Measurements from ENCODE around the gene PDHB.

The PDHB gene

DNA sequence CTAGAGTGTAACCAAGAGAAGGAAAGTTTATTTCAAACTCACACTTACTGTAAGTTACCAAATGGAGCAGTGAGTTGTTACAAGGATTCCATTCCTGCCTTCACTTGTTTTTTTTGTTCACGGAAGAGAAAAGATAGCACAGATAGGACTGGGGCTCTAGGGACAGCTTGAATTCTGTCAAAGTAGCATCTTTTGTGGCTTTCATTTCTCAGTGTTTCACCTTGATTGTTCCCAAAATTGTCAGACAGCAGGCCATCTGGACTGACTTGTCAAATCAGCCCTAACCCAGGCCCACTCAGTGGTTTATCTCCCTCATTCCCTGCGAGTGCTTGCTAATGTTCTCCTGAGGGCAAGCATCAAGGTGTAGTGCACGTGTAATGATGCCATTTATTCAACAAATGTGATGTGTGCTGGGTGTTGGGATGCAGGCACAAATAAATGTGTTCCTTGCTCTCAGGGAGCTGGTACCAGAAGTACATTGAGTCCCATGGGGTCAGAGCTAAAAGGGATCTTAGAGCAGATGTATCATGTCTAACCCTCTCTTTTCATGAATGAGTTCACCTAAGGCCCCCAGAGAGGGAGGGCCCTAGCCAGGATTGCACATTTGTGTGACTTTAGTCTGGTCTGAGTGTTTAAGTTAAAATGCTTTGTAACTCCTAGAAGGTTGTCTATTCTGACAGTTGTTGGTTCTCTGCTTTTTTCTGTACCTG lies 49.1 kb downstream of the PDHB start:
- DNase-seq (ENCODE audit: extremely low read depth, low read depth), result no peak
- TF ChIP-seq, protein P1, sequence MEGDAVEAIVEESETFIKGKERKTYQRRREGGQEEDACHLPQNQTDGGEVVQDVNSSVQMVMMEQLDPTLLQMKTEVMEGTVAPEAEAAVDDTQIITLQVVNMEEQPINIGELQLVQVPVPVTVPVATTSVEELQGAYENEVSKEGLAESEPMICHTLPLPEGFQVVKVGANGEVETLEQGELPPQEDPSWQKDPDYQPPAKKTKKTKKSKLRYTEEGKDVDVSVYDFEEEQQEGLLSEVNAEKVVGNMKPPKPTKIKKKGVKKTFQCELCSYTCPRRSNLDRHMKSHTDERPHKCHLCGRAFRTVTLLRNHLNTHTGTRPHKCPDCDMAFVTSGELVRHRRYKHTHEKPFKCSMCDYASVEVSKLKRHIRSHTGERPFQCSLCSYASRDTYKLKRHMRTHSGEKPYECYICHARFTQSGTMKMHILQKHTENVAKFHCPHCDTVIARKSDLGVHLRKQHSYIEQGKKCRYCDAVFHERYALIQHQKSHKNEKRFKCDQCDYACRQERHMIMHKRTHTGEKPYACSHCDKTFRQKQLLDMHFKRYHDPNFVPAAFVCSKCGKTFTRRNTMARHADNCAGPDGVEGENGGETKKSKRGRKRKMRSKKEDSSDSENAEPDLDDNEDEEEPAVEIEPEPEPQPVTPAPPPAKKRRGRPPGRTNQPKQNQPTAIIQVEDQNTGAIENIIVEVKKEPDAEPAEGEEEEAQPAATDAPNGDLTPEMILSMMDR (IDR thresholded peaks at IDR 0.05; ENCODE audit: low read depth, low read length), result no peak

DNA sequence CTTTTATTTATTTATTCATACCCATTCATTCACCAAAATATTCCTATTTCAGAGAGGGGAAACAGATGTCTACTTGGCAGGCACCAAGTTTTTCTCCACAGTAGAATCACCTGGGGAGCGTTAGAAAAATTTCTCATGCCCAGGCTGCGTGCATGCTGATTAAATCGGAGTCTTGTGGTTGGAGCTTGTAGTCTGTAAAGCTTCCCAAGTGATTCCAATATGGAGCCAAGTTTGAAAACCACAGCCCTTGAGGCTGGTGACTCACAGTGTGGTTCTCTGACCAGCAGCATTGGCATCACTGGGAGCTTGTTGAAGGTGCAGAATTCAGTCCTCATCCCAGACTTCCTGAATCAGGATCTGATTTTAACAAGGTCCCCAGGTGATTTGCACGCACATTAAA lies 49.7 kb downstream of the PDHB start:
- DNase-seq (ENCODE audit: extremely low read depth, low read depth), result peak; percentile 97
- TF ChIP-seq, protein P1 (IDR thresholded peaks at IDR 0.05; ENCODE audit: low read depth, low read length), result no peak

DNA sequence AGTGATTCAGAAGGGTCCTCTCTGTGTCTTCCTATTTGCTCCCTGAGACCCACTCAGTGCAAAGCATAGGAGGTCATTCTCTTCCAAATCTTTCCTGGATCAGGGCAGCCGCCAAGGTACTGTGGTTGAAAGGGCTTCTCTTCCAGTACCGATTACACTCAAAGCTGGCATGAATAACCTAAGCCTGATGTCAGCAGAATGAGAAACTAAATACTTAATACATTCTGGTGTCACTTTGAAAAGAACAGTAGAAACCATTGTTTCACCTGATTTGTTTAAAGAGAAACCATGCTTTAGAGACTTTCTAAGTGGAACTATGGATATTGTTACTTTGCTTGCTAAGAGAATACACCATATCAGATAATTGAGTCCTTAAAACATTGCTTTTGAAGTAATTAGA lies 50.2 kb downstream of the PDHB start:
- peak; percentile 25 for DNase-seq (ENCODE audit: extremely low read depth, low read depth)
- TF ChIP-seq, protein P1 (IDR thresholded peaks at IDR 0.05; ENCODE audit: low read depth, low read length), result no peak

DNA sequence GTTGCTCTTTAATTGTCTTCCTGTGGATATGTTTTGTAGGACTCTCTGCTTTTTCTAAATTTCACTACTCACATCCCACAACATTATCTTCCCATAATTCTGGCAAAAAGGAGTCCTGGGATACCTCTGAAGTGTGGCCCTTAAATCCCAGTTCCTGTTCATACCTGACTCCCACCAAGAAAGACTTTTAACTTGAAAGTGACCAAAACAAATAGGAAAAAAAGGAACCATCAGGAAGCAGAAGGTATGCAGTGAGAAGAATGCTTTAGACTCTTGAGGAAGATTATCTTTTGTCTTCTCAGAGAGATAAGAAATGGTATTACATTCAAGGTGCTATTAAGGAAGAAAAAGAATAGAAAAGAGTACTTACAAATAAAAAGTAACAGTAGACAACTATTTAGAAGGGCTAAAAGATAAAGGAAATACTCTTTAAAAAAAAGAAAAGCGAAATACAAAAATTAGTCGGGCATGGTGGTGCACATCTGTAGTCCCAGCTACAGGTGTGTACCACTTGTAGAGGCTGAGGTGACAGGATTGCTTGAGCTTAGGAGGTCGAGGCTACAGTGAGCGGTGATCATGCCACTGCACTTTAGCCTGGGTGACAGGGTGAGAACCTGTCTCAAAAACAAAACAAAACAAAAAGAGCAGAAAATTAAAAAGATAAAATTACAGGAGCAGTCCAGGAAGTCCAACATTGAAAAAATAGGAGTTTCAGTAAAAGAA lies 54.1 kb downstream of the PDHB start:
- no peak for DNase-seq (ENCODE audit: extremely low read depth, low read depth)
- TF ChIP-seq, protein P1 (IDR thresholded peaks at IDR 0.05; ENCODE audit: low read depth, low read length), result no peak

DNA sequence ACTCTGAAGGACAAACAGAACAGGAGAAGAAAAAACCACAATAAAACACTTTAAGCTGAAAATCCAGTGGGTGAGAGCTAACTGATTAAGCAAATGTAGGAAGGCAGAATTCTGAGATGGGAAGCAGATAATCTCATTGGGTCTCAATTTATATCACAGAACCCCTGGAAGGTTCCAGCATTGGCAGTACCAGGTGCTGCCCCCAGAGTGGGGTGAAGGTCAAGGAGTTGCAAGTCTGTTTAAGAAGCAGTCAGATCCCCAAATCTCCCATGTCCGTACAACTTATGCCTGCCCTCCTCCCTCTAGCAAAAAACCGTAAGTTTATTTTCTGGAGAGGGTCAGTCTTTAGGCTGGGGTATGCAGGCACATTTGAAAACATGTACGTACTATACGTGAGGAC lies 55.9 kb downstream of the PDHB start:
- DNase-seq (ENCODE audit: extremely low read depth, low read depth), result no peak
- TF ChIP-seq, protein P1 (IDR thresholded peaks at IDR 0.05; ENCODE audit: low read depth, low read length), result no peak
